B cell (primary cell): ENCODE data around the gene MORN1. TPM values are rescaled to one million over a fixed set of nuclear protein-coding genes. Genes with fewer than 3 reads are reported as not detected.

Source experiments
- ATAC-seq: fragments of 200-7000 bp; cut with Tn5 transposase; one replicate; pipeline ENCODE4 v1.10.0; 2021; ENCODE audit warnings: low read depth, mild to moderate bottlenecking, moderate number of reproducible peaks, moderate library complexity
- CTCF ChIA-PET: fragments of 350-600 bp; sonication (Branson Sonifier 250); formaldehyde crosslinking; loops from one replicate; lab custom pipeline; 2021; ENCODE audit warnings: antibody characterized with exemption, inconsistent platforms; lab: Charles Lee
- POLR2A ChIA-PET: fragments of 350-600 bp; sonication (Branson Sonifier 250); formaldehyde crosslinking; loops from one replicate; lab custom pipeline; 2021; ENCODE audit warnings: antibody characterized with exemption; lab: Charles Lee
- DNase-seq: peaks from one replicate; pipeline ENCODE4 v3.0.0; 2013
- H2AFZ ChIP-seq: 2 replicates; pipeline ENCODE4 v1.6.1; 2012; ENCODE audit warnings: mild to moderate bottlenecking, low read depth, low read length; ENCODE audit not compliant: insufficient read depth, poor library complexity, severe bottlenecking
- H3K27ac ChIP-seq, 2 donors: 1 replicate in 1 of 2; 2 replicates in 1 of 2; pipeline ENCODE4 v1.5.1; 2012 to 2013; ENCODE audit warnings: low read length in 2 of 2, mild to moderate bottlenecking in 2 of 2, moderate library complexity in 1 of 2
- H3K27me3 ChIP-seq, 4 experiments: fragments of 200-600 bp in 1 of 4; sonication (generic) in 1 of 4; replicated peaks in 1 of 4; 1 replicate in 2 of 4; 2 replicates in 2 of 4; pipeline versions ENCODE4 v1.6.1 to v1.7.0; 2013 to 2016; ENCODE audit warnings: low read length in 3 of 4, mild to moderate bottlenecking in 2 of 4, mixed read lengths in 1 of 4, moderate library complexity in 1 of 4; ENCODE audit not compliant: insufficient read depth in 4 of 4, control insufficient read depth in 3 of 4; ENCODE audit errors: control extremely low read depth in 1 of 4
- H3K36me3 ChIP-seq, 2 experiments: replicated peaks in 1 of 2; 1 replicate in 1 of 2; 2 replicates in 1 of 2; pipeline versions ENCODE4 v1.6.1 to v1.7.1; 2013; ENCODE audit warnings: low read length in 1 of 2; ENCODE audit not compliant: insufficient read depth in 2 of 2, control insufficient read depth in 1 of 2; ENCODE audit errors: control extremely low read depth in 1 of 2, extremely low read depth in 1 of 2
- H3K4me1 ChIP-seq, 2 donors: fragments of 200-600 bp in 1 of 2; sonication (generic) in 1 of 2; 1 replicate in 1 of 2; 2 replicates in 1 of 2; pipeline versions ENCODE4 v1.5.1 to v1.6.1; 2013 to 2017; ENCODE audit warnings: low read length in 2 of 2; ENCODE audit not compliant: control insufficient read depth in 2 of 2, insufficient read depth in 2 of 2
- H3K4me2 ChIP-seq: replicated peaks from 2 replicates; pipeline ENCODE3; 2012; ENCODE audit warnings: mild to moderate bottlenecking, low read depth, low read length; ENCODE audit not compliant: poor library complexity, severe bottlenecking
- H3K4me3 ChIP-seq, 5 experiments: fragments of 200-600 bp in 1 of 5; sonication (generic) in 1 of 5; 1 replicate in 3 of 5; 2 replicates in 2 of 5; pipeline versions ENCODE4 v1.5.1 to v1.7.0; 2011 to 2016; ENCODE audit warnings: low read length in 4 of 5, mild to moderate bottlenecking in 4 of 5, low read depth in 2 of 5, control low read depth in 1 of 5, moderate library complexity in 1 of 5; ENCODE audit not compliant: insufficient read depth in 1 of 5; ENCODE audit errors: control extremely low read depth in 1 of 5, extremely low read depth in 1 of 5
- H3K79me2 ChIP-seq: fragments of 200-600 bp; sonication (generic); one replicate; pipeline ENCODE4 v1.6.0; 2016; ENCODE audit warnings: low read length; ENCODE audit not compliant: control insufficient read depth, insufficient read depth
- H3K9ac ChIP-seq: fragments of 200-600 bp; sonication (generic); 2 replicates; pipeline ENCODE4 v1.6.1; 2017; ENCODE audit warnings: mild to moderate bottlenecking, low read length, moderate library complexity
- H3K9me3 ChIP-seq, 3 donors: one replicate each; pipeline versions ENCODE4 v1.6.1 to v1.7.1; 2013; ENCODE audit warnings: low read length in 2 of 3; ENCODE audit not compliant: control insufficient read depth in 2 of 3, insufficient read depth in 1 of 3; ENCODE audit errors: control extremely low read depth in 1 of 3
- H4K20me1 ChIP-seq: 2 replicates; pipeline ENCODE4 v1.6.0; 2012; ENCODE audit warnings: mild to moderate bottlenecking, low read length; ENCODE audit not compliant: insufficient read depth, control insufficient read depth, poor library complexity, severe bottlenecking
- H3K27ac Mint-ChIP-seq: one replicate; pipeline ENCODE4 v1.8.0; 2021; ENCODE audit warnings: mixed read lengths
- H3K27me3 Mint-ChIP-seq: one replicate; pipeline ENCODE4 v1.8.0; 2021; ENCODE audit warnings: mixed read lengths
- H3K4me1 Mint-ChIP-seq: one replicate; pipeline ENCODE4 v1.8.0; 2021; ENCODE audit warnings: mixed read lengths
- H3K4me3 Mint-ChIP-seq: one replicate; pipeline ENCODE4 v1.8.0; 2021; ENCODE audit warnings: mixed read lengths
- H3K9me3 Mint-ChIP-seq: one replicate; pipeline ENCODE4 v1.8.0; 2022; ENCODE audit warnings: mixed read lengths; ENCODE audit not compliant: insufficient read depth
- CTCF ChIP-seq: fragments of 200-600 bp; IDR thresholded peaks from one replicate; pipeline ENCODE4 v1.8.0; 2022; ENCODE audit warnings: antibody characterized with exemption, mild to moderate bottlenecking
- EZH2 ChIP-seq: IDR thresholded peaks from 2 replicates; pipeline ENCODE4 v1.6.1; 2012; ENCODE audit warnings: borderline replicate concordance, low read depth, mild to moderate bottlenecking, moderate library complexity, low read length; ENCODE audit not compliant: insufficient read depth, poor library complexity, severe bottlenecking
- WGBS: methylation state at CpG from one replicate; pipeline ENCODE4 v1.1.5; 2013; ENCODE audit warnings: missing lambda C conversion rate; ENCODE audit not compliant: insufficient coverage; 5-methylcytosine and 5-hydroxymethylcytosine counted together
- intact Hi-C: fragments of 100-400 bp; cut with micrococcal nuclease; formaldehyde crosslinking; loops from one replicate; pipeline ENCODE4 v1.10.0; 2022
- polyA plus RNA-seq: library from polyadenylated mRNA; depleted of rRNA; stranded (reverse); fragments of >200 nt; gene quantifications from 2 replicates; pipeline ENCODE4 v1.2.3, GENCODE V29; 2012
- total RNA-seq, 2 donors: library from RNA; stranded (reverse); fragments of 120-200 nt in 1 of 2; gene quantifications; 1 replicate in 1 of 2; 2 replicates in 1 of 2; pipeline versions ENCODE4 v1.2.3 to v1.2.4, GENCODE V29; 2013 to 2022

MORN1 gene
- total and polyA plus RNA-seq, 2 donors (not counting 1 experiment from before 2014, with no cell fraction given): 10.2 to 32.6 TPM

GRCh38 chr1:2316451-2316961 lies 74.8 kb downstream of the MORN1 start:
- Mint-ChIP-seq H3K27ac (peak overlapping the region; percentile 37), H3K27me3 (no peaks in the 10 kb centered on the region), H3K4me3 (no peak overlapping the region), H3K4me1 (peaks cover 28% of the 10 kb centered on the region), H3K9me3 (no peaks in the 10 kb centered on the region)
- Histone ChIP-seq H4K20me1 (no peaks in the 10 kb centered on the region), H3K27ac (no peak overlapping the region), H3K36me3 (no peaks in the 10 kb centered on the region), H3K79me2 (no peaks in the 10 kb centered on the region), H3K9ac (no peak overlapping the region), H3K4me3 (no peak overlapping the region), H3K4me2 (peak overlapping the region; percentile 98), H3K4me1 (peaks cover 39 to 46% of the 10 kb centered on the region in 2 donors), H3K27me3 (peaks cover 0 to 11% (median 0%) of the 10 kb centered on the region in 4 experiments), H3K9me3 (no peaks in the 10 kb centered on the region), H2AFZ (no peak overlapping the region)
- CTCF ChIA-PET: interaction anchor here (1.5 to 4.5 kb wide), 6 partner anchors 13 to 121 kb away, joined by 4 to 27 read pairs (median 19); partner anchors contain the start of gene FAAP20
- intact Hi-C loops: no loop called here
- 92% methylated on average over 16 of the region's 16 CpGs for WGBS
- POLR2A ChIA-PET: interaction anchor here (1.4 kb wide), 1 partner anchor 87 kb away, joined by 4 read pairs; no protein-coding TSS in a partner anchor
- ATAC-seq (no peak), DNase-seq (peak; percentile 24)
- TF ChIP-seq EZH2: no peak
- TF ChIP-seq CTCF: no peak
